WTC11 (cell line): ENCODE results near the gene MAGI3. TPM values are rescaled to one million over a fixed set of nuclear protein-coding genes. Genes with fewer than 3 reads are reported as not detected.

ENCODE experiments used
- ATAC-seq: fragments of 200-7000 bp; cut with Tn5 transposase; 2 replicates; pipeline ENCODE4 v1.10.0; 2021; ENCODE audit warnings: mild to moderate bottlenecking, moderate library complexity
- CTCF ChIA-PET: fragments of 300-600 bp; sonication (Branson Sonifier 250); formaldehyde crosslinking; loops from one replicate; lab custom pipeline; 2021; ENCODE audit warnings: antibody characterized with exemption; lab: Charles Lee
- POLR2A ChIA-PET: fragments of 350-600 bp; sonication (Branson Sonifier 250); formaldehyde crosslinking; loops from one replicate; lab custom pipeline; 2021; ENCODE audit warnings: antibody characterized with exemption; lab: Charles Lee
- DNase-seq: peaks from one replicate; pipeline ENCODE4 v3.0.0; 2021; ENCODE audit warnings: low spot score
- H3K27ac Mint-ChIP-seq: 2 replicates; pipeline ENCODE4 v1.8.0; 2021; ENCODE audit warnings: mixed read lengths
- H3K27me3 Mint-ChIP-seq: 2 replicates; pipeline ENCODE4 v1.8.0; 2021; ENCODE audit warnings: low read depth, mild to moderate bottlenecking, moderate library complexity, mixed read lengths
- H3K36me3 Mint-ChIP-seq: 2 replicates; pipeline ENCODE4 v1.8.0; 2021; ENCODE audit warnings: mixed read lengths
- H3K4me1 Mint-ChIP-seq: 2 replicates; pipeline ENCODE4 v1.8.0; 2022; ENCODE audit warnings: mixed read lengths
- H3K4me3 Mint-ChIP-seq: 2 replicates; pipeline ENCODE4 v1.8.0; 2021; ENCODE audit warnings: mild to moderate bottlenecking, moderate library complexity, mixed read lengths
- H3K9me3 Mint-ChIP-seq: 2 replicates; pipeline ENCODE4 v1.8.0; 2021; ENCODE audit warnings: mixed read lengths
- CDX4 ChIP-seq: fragments of 250-450 bp; sonication (Bioruptor Pico); IDR thresholded peaks from 2 replicates; pipeline ENCODE4 v1.9.0; 2021; ENCODE audit warnings: moderate library complexity, mild to moderate bottlenecking, inconsistent platforms, borderline replicate concordance
- CREM ChIP-seq: sonication (generic); formaldehyde crosslinking; IDR thresholded peaks from 2 replicates; pipeline ENCODE4 v1.8.1; 2022; ENCODE audit warnings: mild to moderate bottlenecking, missing genetic modification reagents, moderate library complexity
- E2F1 ChIP-seq: sonication (generic); formaldehyde crosslinking; IDR thresholded peaks from 2 replicates; pipeline ENCODE4 v1.8.0; 2022; ENCODE audit warnings: mild to moderate bottlenecking, missing genetic modification reagents
- EMX1 ChIP-seq: fragments of 250-450 bp; sonication (Bioruptor Pico); IDR thresholded peaks from 2 replicates; pipeline ENCODE4 v1.8.0; 2021; ENCODE audit warnings: mild to moderate bottlenecking
- ERG ChIP-seq: fragments of 250-450 bp; sonication (Bioruptor Pico); IDR thresholded peaks from 2 replicates; pipeline ENCODE4 v1.8.0; 2021; ENCODE audit warnings: mild to moderate bottlenecking
- FOXP1 ChIP-seq: sonication (generic); formaldehyde crosslinking; IDR thresholded peaks from 2 replicates; pipeline ENCODE4 v1.8.0; 2022; ENCODE audit warnings: missing genetic modification reagents, mild to moderate bottlenecking, moderate library complexity, borderline replicate concordance
- HMGA2 ChIP-seq: fragments of 250-450 bp; sonication (Bioruptor Pico); IDR thresholded peaks from 2 replicates; pipeline ENCODE4 v1.4.0; 2021; ENCODE audit warnings: mild to moderate bottlenecking, moderate library complexity
- JUN ChIP-seq: sonication (generic); formaldehyde crosslinking; IDR thresholded peaks from 2 replicates; pipeline ENCODE4 v1.8.0; 2023; ENCODE audit warnings: mild to moderate bottlenecking, missing genetic modification reagents
- KAT7 ChIP-seq: sonication (generic); formaldehyde crosslinking; IDR thresholded peaks from 2 replicates; pipeline ENCODE4 v1.8.1; 2023; ENCODE audit warnings: missing genetic modification reagents, mild to moderate bottlenecking, borderline replicate concordance
- NFATC4 ChIP-seq: fragments of 250-450 bp; sonication (Bioruptor Pico); IDR thresholded peaks from 2 replicates; pipeline ENCODE4 v1.9.0; 2021; ENCODE audit warnings: mild to moderate bottlenecking
- RORB ChIP-seq: fragments of 250-450 bp; sonication (Bioruptor Pico); IDR thresholded peaks from 2 replicates; pipeline ENCODE4 v1.9.0; 2021; ENCODE audit warnings: mild to moderate bottlenecking
- SMAD3 ChIP-seq: sonication (generic); formaldehyde crosslinking; IDR thresholded peaks from 2 replicates; pipeline ENCODE4 v1.8.0; 2022; ENCODE audit warnings: missing genetic modification reagents, mild to moderate bottlenecking, borderline replicate concordance
- SMAD4 ChIP-seq: sonication (generic); formaldehyde crosslinking; IDR thresholded peaks from 2 replicates; pipeline ENCODE4 v1.8.0; 2022; ENCODE audit warnings: mild to moderate bottlenecking, missing genetic modification reagents
- TEAD4 ChIP-seq: sonication (generic); formaldehyde crosslinking; IDR thresholded peaks from 2 replicates; pipeline ENCODE4 v1.8.0; 2022; ENCODE audit warnings: mild to moderate bottlenecking, missing genetic modification reagents
- USF1 ChIP-seq: sonication (generic); formaldehyde crosslinking; IDR thresholded peaks from 2 replicates; pipeline ENCODE4 v1.8.0; 2022; ENCODE audit warnings: mild to moderate bottlenecking, missing genetic modification reagents
- ZBTB21 ChIP-seq: sonication (generic); formaldehyde crosslinking; IDR thresholded peaks from 2 replicates; pipeline ENCODE4 v1.8.1; 2023; ENCODE audit warnings: mild to moderate bottlenecking, missing genetic modification reagents, borderline replicate concordance
- ZBTB43 ChIP-seq: sonication (generic); formaldehyde crosslinking; IDR thresholded peaks from 2 replicates; pipeline ENCODE4 v1.8.1; 2023; ENCODE audit warnings: mild to moderate bottlenecking, missing genetic modification reagents
- ZNF232 ChIP-seq: sonication (generic); formaldehyde crosslinking; IDR thresholded peaks from 2 replicates; pipeline ENCODE4 v1.8.0; 2022; ENCODE audit warnings: mild to moderate bottlenecking, missing genetic modification reagents
- total RNA-seq: library from RNA; stranded (reverse); gene quantifications from 3 replicates; pipeline ENCODE4 v1.2.3, GENCODE V29; 2021
- TF ChIP-seq, protein P1 (sequence below): sonication (generic); formaldehyde crosslinking; IDR thresholded peaks from 2 replicates; pipeline ENCODE4 v1.8.1; 2023; ENCODE audit warnings: mild to moderate bottlenecking, moderate library complexity, missing genetic modification reagents
- TF ChIP-seq, protein P2 (sequence below): sonication (generic); formaldehyde crosslinking; IDR thresholded peaks from 2 replicates; pipeline ENCODE4 v1.8.0; 2022; ENCODE audit warnings: missing genetic modification reagents
- TF ChIP-seq, protein P3 (sequence below): sonication (generic); formaldehyde crosslinking; IDR thresholded peaks from 2 replicates; pipeline ENCODE4 v1.8.0; 2023; ENCODE audit warnings: missing genetic modification reagents

Gene MAGI3
- total RNA-seq, 1 experiment from 2014 or later: 9.7 TPM

- TF ChIP-seq CREM (CRISPR knock-in tag) (peak; percentile 26; the same call in 1 of the 2 replicates), RORB (no peak), ZBTB43 (CRISPR knock-in tag) (no peak), KAT7 (CRISPR knock-in tag) (no peak), CDX4 (CRISPR knock-in tag) (no peak), NFATC4 (CRISPR knock-in tag) (no peak), JUN (CRISPR knock-in tag) (no peak), ZBTB21 (CRISPR knock-in tag) (0 out of 2 replicates have a peak, but pooled peaks have one; percentile 15), HMGA2 (CRISPR knock-in tag) (no peak), ZNF232 (CRISPR knock-in tag) (no peak), SMAD3 (no peak), E2F1 (no peak)
- TF ChIP-seq, protein P1, sequence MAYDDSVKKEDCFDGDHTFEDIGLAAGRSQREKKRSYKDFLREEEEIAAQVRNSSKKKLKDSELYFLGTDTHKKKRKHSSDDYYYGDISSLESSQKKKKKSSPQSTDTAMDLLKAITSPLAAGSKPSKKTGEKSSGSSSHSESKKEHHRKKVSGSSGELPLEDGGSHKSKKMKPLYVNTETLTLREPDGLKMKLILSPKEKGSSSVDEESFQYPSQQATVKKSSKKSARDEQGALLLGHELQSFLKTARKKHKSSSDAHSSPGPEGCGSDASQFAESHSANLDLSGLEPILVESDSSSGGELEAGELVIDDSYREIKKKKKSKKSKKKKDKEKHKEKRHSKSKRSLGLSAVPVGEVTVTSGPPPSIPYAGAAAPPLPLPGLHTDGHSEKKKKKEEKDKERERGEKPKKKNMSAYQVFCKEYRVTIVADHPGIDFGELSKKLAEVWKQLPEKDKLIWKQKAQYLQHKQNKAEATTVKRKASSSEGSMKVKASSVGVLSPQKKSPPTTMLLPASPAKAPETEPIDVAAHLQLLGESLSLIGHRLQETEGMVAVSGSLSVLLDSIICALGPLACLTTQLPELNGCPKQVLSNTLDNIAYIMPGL (CRISPR knock-in tag): 0 out of 2 replicates have a peak, but pooled peaks have one; percentile 28
Measured at GRCh38 chr1:113389953-113390834, at the start of gene MAGI3 (continued).

DNA sequence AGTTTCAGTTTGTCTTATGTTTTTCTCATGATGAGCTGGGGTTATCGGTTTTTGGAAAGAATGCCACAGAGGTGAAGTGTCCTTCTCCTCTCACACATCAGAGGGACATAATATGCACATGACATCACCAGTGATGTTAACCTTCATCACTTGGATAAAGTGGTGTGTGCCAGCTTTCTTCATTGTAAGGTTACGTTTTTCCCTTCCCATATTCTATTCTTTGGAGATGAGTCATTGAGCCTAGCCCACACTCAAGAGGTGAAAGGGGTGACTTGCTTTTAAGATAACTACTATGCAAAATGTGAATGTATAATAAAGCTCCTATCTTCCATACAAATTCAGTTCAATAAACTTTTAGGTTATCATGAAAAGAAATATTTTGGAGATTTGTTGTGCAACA lies 36.7 kb upstream of the MAGI3 start:
- TF ChIP-seq USF1 (CRISPR knock-in tag) (no peak), ZBTB21 (CRISPR knock-in tag) (no peak), FOXP1 (CRISPR knock-in tag) (no peak), EMX1 (CRISPR knock-in tag) (no peak), SMAD4 (no peak), TEAD4 (CRISPR knock-in tag) (no peak), ERG (CRISPR knock-in tag) (no peak)
- TF ChIP-seq, protein P2, sequence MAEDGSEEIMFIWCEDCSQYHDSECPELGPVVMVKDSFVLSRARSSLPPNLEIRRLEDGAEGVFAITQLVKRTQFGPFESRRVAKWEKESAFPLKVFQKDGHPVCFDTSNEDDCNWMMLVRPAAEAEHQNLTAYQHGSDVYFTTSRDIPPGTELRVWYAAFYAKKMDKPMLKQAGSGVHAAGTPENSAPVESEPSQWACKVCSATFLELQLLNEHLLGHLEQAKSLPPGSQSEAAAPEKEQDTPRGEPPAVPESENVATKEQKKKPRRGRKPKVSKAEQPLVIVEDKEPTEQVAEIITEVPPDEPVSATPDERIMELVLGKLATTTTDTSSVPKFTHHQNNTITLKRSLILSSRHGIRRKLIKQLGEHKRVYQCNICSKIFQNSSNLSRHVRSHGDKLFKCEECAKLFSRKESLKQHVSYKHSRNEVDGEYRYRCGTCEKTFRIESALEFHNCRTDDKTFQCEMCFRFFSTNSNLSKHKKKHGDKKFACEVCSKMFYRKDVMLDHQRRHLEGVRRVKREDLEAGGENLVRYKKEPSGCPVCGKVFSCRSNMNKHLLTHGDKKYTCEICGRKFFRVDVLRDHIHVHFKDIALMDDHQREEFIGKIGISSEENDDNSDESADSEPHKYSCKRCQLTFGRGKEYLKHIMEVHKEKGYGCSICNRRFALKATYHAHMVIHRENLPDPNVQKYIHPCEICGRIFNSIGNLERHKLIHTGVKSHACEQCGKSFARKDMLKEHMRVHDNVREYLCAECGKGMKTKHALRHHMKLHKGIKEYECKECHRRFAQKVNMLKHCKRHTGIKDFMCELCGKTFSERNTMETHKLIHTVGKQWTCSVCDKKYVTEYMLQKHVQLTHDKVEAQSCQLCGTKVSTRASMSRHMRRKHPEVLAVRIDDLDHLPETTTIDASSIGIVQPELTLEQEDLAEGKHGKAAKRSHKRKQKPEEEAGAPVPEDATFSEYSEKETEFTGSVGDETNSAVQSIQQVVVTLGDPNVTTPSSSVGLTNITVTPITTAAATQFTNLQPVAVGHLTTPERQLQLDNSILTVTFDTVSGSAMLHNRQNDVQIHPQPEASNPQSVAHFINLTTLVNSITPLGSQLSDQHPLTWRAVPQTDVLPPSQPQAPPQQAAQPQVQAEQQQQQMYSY: no peak
- TF ChIP-seq, protein P3, sequence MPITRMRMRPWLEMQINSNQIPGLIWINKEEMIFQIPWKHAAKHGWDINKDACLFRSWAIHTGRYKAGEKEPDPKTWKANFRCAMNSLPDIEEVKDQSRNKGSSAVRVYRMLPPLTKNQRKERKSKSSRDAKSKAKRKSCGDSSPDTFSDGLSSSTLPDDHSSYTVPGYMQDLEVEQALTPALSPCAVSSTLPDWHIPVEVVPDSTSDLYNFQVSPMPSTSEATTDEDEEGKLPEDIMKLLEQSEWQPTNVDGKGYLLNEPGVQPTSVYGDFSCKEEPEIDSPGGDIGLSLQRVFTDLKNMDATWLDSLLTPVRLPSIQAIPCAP (CRISPR knock-in tag): no peak
- Mint-ChIP-seq H3K9me3 (no peaks in the 10 kb centered on the region), H3K27me3 (no peaks in the 10 kb centered on the region), H3K27ac (no peak overlapping the region), H3K4me3 (no peak overlapping the region), H3K36me3 (no peaks in the 10 kb centered on the region), H3K4me1 (no peaks in the 10 kb centered on the region)
- ChIA-PET CTCF (no interaction called here), POLR2A (no interaction called here)
- DNase-seq (no peak), ATAC-seq (no peak)
